HL-60 (cell line): ENCODE data around the gene FAM221B.

ENCODE experiments used
- CTCF ChIP-seq: IDR thresholded peaks from one replicate; pipeline ENCODE4 v1.5.1; 2011; ENCODE audit warnings: low read length, control low read depth, inconsistent platforms; ENCODE audit not compliant: insufficient read depth
- SPI1 ChIP-seq: IDR thresholded peaks from 2 replicates; pipeline ENCODE4 v1.6.1; 2012; ENCODE audit warnings: low read depth, mild to moderate bottlenecking, borderline replicate concordance

- TF ChIP-seq CTCF (no peak), SPI1 (no peak)
These were observed 1.2 kb upstream of the FAM221B start for GRCh38 chr9:35829764-35830096.
